ENCODE data around the gene UFL1.

DNA sequence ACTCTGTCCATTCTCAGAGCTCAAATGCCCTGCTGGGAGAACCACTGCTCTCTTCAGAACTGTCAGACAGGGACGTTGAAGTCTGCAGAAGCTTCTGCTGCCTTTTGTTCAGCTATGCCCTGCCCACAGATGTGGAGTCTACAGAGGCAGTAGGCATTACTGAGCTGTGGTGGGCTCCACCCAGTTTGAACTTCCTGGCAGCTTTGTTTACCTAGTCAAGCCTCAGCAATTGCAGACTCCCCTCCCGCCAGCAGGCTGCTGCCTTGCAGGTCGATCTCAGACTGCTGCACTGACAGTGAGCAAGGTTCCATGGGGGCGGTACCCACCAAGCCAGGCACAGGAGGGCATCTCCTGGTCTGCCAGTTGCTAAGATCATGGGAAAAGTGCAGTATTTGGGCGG lies 21.8 kb upstream of the UFL1 start:
- TF ChIP-seq, protein P1, sequence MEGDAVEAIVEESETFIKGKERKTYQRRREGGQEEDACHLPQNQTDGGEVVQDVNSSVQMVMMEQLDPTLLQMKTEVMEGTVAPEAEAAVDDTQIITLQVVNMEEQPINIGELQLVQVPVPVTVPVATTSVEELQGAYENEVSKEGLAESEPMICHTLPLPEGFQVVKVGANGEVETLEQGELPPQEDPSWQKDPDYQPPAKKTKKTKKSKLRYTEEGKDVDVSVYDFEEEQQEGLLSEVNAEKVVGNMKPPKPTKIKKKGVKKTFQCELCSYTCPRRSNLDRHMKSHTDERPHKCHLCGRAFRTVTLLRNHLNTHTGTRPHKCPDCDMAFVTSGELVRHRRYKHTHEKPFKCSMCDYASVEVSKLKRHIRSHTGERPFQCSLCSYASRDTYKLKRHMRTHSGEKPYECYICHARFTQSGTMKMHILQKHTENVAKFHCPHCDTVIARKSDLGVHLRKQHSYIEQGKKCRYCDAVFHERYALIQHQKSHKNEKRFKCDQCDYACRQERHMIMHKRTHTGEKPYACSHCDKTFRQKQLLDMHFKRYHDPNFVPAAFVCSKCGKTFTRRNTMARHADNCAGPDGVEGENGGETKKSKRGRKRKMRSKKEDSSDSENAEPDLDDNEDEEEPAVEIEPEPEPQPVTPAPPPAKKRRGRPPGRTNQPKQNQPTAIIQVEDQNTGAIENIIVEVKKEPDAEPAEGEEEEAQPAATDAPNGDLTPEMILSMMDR (IDR thresholded peaks at IDR 0.05): no peak
- no peak for TF ChIP-seq POLR2AphosphoS5 (IDR thresholded peaks at IDR 0.05)

Measured in sigmoid colon (tissue), 4 donors.